Cardiac fibroblast (primary cell): ENCODE data around the gene DUSP2.

Experiments
- DNase-seq, 2 donors: peaks; one replicate each; pipeline versions ENCODE4 v3.0.0 to v3.0.0-alpha.2; 2010; ENCODE audit warnings: low read depth in 2 of 2
- H3K4me3 ChIP-seq, 2 donors: replicated peaks in 1 of 2; 1 replicate in 1 of 2; 2 replicates in 1 of 2; pipeline ENCODE4 v1.5.1; 2011; ENCODE audit warnings: low read depth in 2 of 2, low read length in 2 of 2, mild to moderate bottlenecking in 2 of 2, moderate library complexity in 1 of 2
- CTCF ChIP-seq: IDR thresholded peaks from one replicate; pipeline ENCODE4 v1.5.1; 2011; ENCODE audit warnings: low read depth, mild to moderate bottlenecking, low read length, inconsistent platforms

Gene DUSP2

GRCh38 chr2:96100893-96101304 is 44.3 kb downstream of the DUSP2 start:
- no peak for TF ChIP-seq CTCF
- no peak overlapping the region for H3K4me3 ChIP-seq
- no peak for DNase-seq

- no peak for TF ChIP-seq CTCF
- no peak overlapping the region for H3K4me3 ChIP-seq
- no peak for DNase-seq
These were observed 45.1 kb downstream of the DUSP2 start for GRCh38 chr2:96099861-96100798.

- no peak for DNase-seq
These were observed 46.2 kb downstream of the DUSP2 start for GRCh38 chr2:96098900-96099590.

GRCh38 chr2:96097951-96098823 is 47.1 kb downstream of the DUSP2 start:
- H3K4me3 ChIP-seq, result no peak overlapping the region
- no peak for TF ChIP-seq CTCF
- DNase-seq, result no peak

More at GRCh38 chr2:96098900-96099590, 46.2 kb downstream of the DUSP2 start:
- H3K4me3 ChIP-seq, result no peak overlapping the region
- no peak for TF ChIP-seq CTCF

GRCh38 chr2:96097441-96097840 is 47.8 kb downstream of the DUSP2 start:
- DNase-seq, result no peak
- H3K4me3 ChIP-seq, result no peak overlapping the region
- TF ChIP-seq CTCF, result no peak

- TF ChIP-seq CTCF, result no peak
- no peak for DNase-seq
- no peak overlapping the region for H3K4me3 ChIP-seq
These were observed 50.1 kb downstream of the DUSP2 start for GRCh38 chr2:96095116-96095636.
